GM12865 (cell line): ENCODE data around the gene IL22.

Experiments
- DNase-seq: peaks from one replicate; pipeline ENCODE4 v3.0.0; 2010; ENCODE audit warnings: low read depth
- H3K4me3 ChIP-seq: 2 replicates; pipeline ENCODE4 v1.5.1; 2011; ENCODE audit warnings: mild to moderate bottlenecking, low read depth, low read length, control low read depth
- CTCF ChIP-seq: IDR thresholded peaks from 2 replicates; pipeline ENCODE4 v1.5.1; 2011; ENCODE audit warnings: low read length, control low read depth, low read depth, inconsistent platforms; ENCODE audit not compliant: insufficient read depth; ENCODE audit errors: missing control alignments

The IL22 gene

GRCh38 chr12:68253504-68253903 lies at the start of gene IL22:
IL22 (minus strand) TSS chr12:68253604; CDS start chr12:68253448, 156 bp downstream.
- H3K4me3 ChIP-seq: no peak within 1 kb of the TSS
- no peak for DNase-seq
- no peak for TF ChIP-seq CTCF

- DNase-seq: no peak
- no peak for TF ChIP-seq CTCF
- H3K4me3 ChIP-seq: no peak overlapping the region
Observed at GRCh38 chr12:68297929-68298328, 44.5 kb upstream of the IL22 start.

- no peak for TF ChIP-seq CTCF
- DNase-seq: no peak
- H3K4me3 ChIP-seq: no peak overlapping the region
Observed at GRCh38 chr12:68294251-68294650, 40.8 kb upstream of the IL22 start.

GRCh38 chr12:68293347-68293746 lies 39.9 kb upstream of the IL22 start:
- DNase-seq: no peak

GRCh38 chr12:68292151-68292943 lies 38.9 kb upstream of the IL22 start:
- TF ChIP-seq CTCF: no peak
- no peak for DNase-seq
- H3K4me3 ChIP-seq: no peak overlapping the region

More at GRCh38 chr12:68293347-68293746, 39.9 kb upstream of the IL22 start:
- no peak for TF ChIP-seq CTCF
- no peak overlapping the region for H3K4me3 ChIP-seq

GRCh38 chr12:68291396-68292036 lies 38.1 kb upstream of the IL22 start:
- TF ChIP-seq CTCF: no peak
- no peak for DNase-seq
- no peak overlapping the region for H3K4me3 ChIP-seq
